ENCODE results near the gene F2RL3. TPM values are rescaled to one million over a fixed set of nuclear protein-coding genes. Genes with fewer than 3 reads are reported as not detected.

Gene F2RL3
- total and polyA plus RNA-seq, 9 of the 15 experiments (the other 6 are each of a cell fraction or from before 2014, with no cell fraction given): 1.4 to 27.6 (median 11.9) TPM

- TF ChIP-seq E2F8 (IDR thresholded peaks at IDR 0.05; ENCODE audit: low read depth, partially characterized antibody) (peak; percentile 23), HMGN3 (IDR thresholded peaks at IDR 0.05; ENCODE audit: borderline replicate concordance, extremely low read depth, insufficient read length, low read depth, low read length) (peak; percentile 56), CBFA2T3 (IDR thresholded peaks at IDR 0.05) (peak; percentile 23), EP400 (IDR thresholded peaks at IDR 0.05) (0 out of 2 replicates have a peak, but pooled peaks have one; percentile 16), MAZ (CRISPR knock-in tag; conservative IDR thresholded peaks at IDR 0.05 in 1 of 2, IDR thresholded peaks at IDR 0.05 in 1 of 2) (0 out of 4 replicates have a peak, but pooled peaks of 1 of the 2 experiments have one; percentile 7), POLR2B (IDR thresholded peaks at IDR 0.05; ENCODE audit: low read depth, partially characterized antibody) (peak; percentile 69), THRB (CRISPR knock-in tag; conservative IDR thresholded peaks at IDR 0.05) (0 out of 2 replicates have a peak, but pooled peaks have one; percentile 3), ZNF143 (CRISPR knock-in tag; IDR thresholded peaks at IDR 0.05) (no peak), FOSL1 (tag; conservative IDR thresholded peaks at IDR 0.05) (peak; percentile 44; the same call in 1 of the 2 replicates), RBBP5 (IDR thresholded peaks at IDR 0.05; ENCODE audit: borderline replicate concordance, insufficient read depth, low read length, poor library complexity, severe bottlenecking) (no peak), NFE2 (IDR thresholded peaks at IDR 0.05; ENCODE audit: low read depth) (peak; percentile 29), MYNN (IDR thresholded peaks at IDR 0.05) (peak; percentile 62; the same call in 1 of the 2 replicates), MYNN (CRISPR knock-in tag; IDR thresholded peaks at IDR 0.05) (no peak), VEZF1 (CRISPR knock-in tag; IDR thresholded peaks at IDR 0.05) (peak; percentile 84), SAFB2 (IDR thresholded peaks at IDR 0.05; ENCODE audit: borderline replicate concordance, low read depth, low read length, severe bottlenecking) (no peak), ZNF766 (CRISPR knock-in tag; conservative IDR thresholded peaks at IDR 0.05) (peak; percentile 16; the same call in 1 of the 2 replicates), GATAD2A (IDR thresholded peaks at IDR 0.05) (peak; percentile 75; the same call in 1 of the 2 replicates), SAFB (IDR thresholded peaks at IDR 0.05; ENCODE audit: borderline replicate concordance, low read depth, low read length) (peak; percentile 85), SMARCE1 (IDR thresholded peaks at IDR 0.05) (peak; percentile 44; the same call in 1 of the 2 replicates), HES1 (IDR thresholded peaks at IDR 0.05; ENCODE audit: low read depth) (peak; percentile 62; the same call in 1 of the 2 replicates), DPF2 (IDR thresholded peaks at IDR 0.05) (peak; percentile 69), NCOR1 (IDR thresholded peaks at IDR 0.05) (peak; percentile 12)
Observed at GRCh38 chr19:16895467-16896145, 6.8 kb downstream of the F2RL3 start (continued).
